Loucy (cell line): ENCODE measurements around the gene ALG14.
"Not testable (repeated sequence)": the region's sequence is repeated elsewhere in the genome, so short reads cannot be mapped to it uniquely, and the experiment has no call there.

ENCODE experiments used
- CTCF ChIP-seq: fragments of 200-600 bp; sonication (generic); conservative IDR thresholded peaks from 2 replicates; pipeline ENCODE4 v1.5.1; 2014; ENCODE audit warnings: mild to moderate bottlenecking, antibody characterized with exemption, low read length
- EZH2phosphoT487 ChIP-seq: fragments of 200-600 bp; IDR thresholded peaks from 2 replicates; pipeline ENCODE4 v1.6.1; 2018; ENCODE audit warnings: antibody characterized with exemption, mild to moderate bottlenecking, moderate library complexity, borderline replicate concordance

- not testable (repeated sequence) for TF ChIP-seq CTCF, EZH2phosphoT487
Measured at GRCh38 chr1:95092891-95093290, 20.1 kb upstream of the ALG14 start.
